ENCODE measurements around the gene PCNX4. TPM values are rescaled to one million over a fixed set of nuclear protein-coding genes. Genes with fewer than 3 reads are reported as not detected.

The PCNX4 gene
- total RNA-seq, 1 experiment from 2014 or later = 17.3 TPM

- no peaks in the 10 kb centered on the region for H3K27me3 ChIP-seq
- no peak overlapping the region for H3K4me3 ChIP-seq
- H3K9me3 ChIP-seq = no peaks in the 10 kb centered on the region
- DNase-seq = no peak
- no peaks in the 10 kb centered on the region for H3K36me3 ChIP-seq
Measured at GRCh38 chr14:60161196-60162107, 69.7 kb downstream of the PCNX4 start.

GRCh38 chr14:60163693-60164092 lies 72.0 kb downstream of the PCNX4 start:
- H3K9me3 ChIP-seq = no peaks in the 10 kb centered on the region

GRCh38 chr14:60164404-60164711 lies 72.6 kb downstream of the PCNX4 start:
- DNase-seq = no peak

More at GRCh38 chr14:60163693-60164092, 72.0 kb downstream of the PCNX4 start:
- no peak for DNase-seq
- Histone ChIP-seq H3K36me3 (no peaks in the 10 kb centered on the region), H3K27me3 (no peaks in the 10 kb centered on the region), H3K4me3 (no peak overlapping the region)

GRCh38 chr14:60164712-60165546 lies 73.2 kb downstream of the PCNX4 start, which contains the start of gene DHRS7:
Gene DHRS7, minus strand, starts transcription at chr14:60165398. Its CDS starts 89 bp downstream, at chr14:60165309.
- peak within 1 kb of the TSS; percentile 74 for H3K4me3 ChIP-seq
- H3K9me3 ChIP-seq = no peaks in the 10 kb centered on the region
- DNase-seq = peak; percentile 82
- H3K27me3 ChIP-seq = no peaks in the 10 kb centered on the region
- H3K36me3 ChIP-seq = no peaks in the 10 kb centered on the region

More at GRCh38 chr14:60164404-60164711, 72.6 kb downstream of the PCNX4 start:
- H3K36me3 ChIP-seq = no peaks in the 10 kb centered on the region
- H3K4me3 ChIP-seq = peak overlapping the region; percentile 74
- H3K9me3 ChIP-seq = no peaks in the 10 kb centered on the region
- no peaks in the 10 kb centered on the region for H3K27me3 ChIP-seq

DNA sequence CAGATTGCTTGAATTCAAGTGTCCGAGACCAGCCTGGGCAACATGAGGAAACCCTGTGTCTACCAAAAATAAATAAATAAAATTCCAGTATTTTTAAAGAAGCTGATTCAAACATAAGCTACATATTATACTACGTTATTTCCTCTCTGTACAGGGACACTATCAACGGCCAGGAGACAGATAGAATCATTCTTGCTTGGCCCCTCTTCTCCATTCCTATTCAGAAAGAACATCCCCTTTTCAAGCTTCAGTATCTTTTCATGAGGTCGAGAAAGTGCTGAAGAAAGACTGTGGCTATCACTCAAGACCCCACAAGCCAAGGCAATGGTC lies 73.8 kb downstream of the PCNX4 start:
- Histone ChIP-seq H3K36me3 (no peaks in the 10 kb centered on the region), H3K9me3 (no peaks in the 10 kb centered on the region), H3K4me3 (peak overlapping the region; percentile 74), H3K27me3 (no peaks in the 10 kb centered on the region)
- DNase-seq = no peak

DNA sequence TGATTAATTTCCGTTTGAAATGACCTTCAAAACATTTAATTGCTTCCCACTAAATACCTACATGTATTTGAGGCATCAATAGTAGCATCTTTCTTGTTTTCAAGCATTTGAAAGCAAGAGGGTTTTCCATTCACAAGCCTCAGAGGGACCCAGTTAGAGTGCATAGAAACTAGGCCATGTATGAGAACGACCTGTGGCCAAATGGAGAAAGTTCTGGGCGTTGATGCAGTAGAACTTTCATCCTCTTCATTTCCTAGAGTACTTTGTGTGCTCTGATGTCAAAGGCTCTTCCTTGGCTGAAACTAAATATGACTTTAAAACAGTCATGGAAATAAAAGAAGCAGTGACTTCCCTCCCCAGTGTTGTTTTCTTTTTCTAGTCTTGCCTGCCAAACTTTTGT lies 74.4 kb downstream of the PCNX4 start:
- Histone ChIP-seq H3K36me3 (no peaks in the 10 kb centered on the region), H3K27me3 (no peaks in the 10 kb centered on the region), H3K4me3 (no peak overlapping the region), H3K9me3 (no peaks in the 10 kb centered on the region)
- DNase-seq = no peak

- H3K36me3 ChIP-seq = no peaks in the 10 kb centered on the region
- H3K9me3 ChIP-seq = no peaks in the 10 kb centered on the region
- no peak overlapping the region for H3K4me3 ChIP-seq
- no peaks in the 10 kb centered on the region for H3K27me3 ChIP-seq
- DNase-seq = no peak
Measured at GRCh38 chr14:60169722-60170121, 78.0 kb downstream of the PCNX4 start.

- no peak for DNase-seq
- Histone ChIP-seq H3K27me3 (no peaks in the 10 kb centered on the region), H3K36me3 (no peaks in the 10 kb centered on the region), H3K9me3 (no peaks in the 10 kb centered on the region), H3K4me3 (no peak overlapping the region)
Measured at GRCh38 chr14:60170948-60171347, 79.2 kb downstream of the PCNX4 start.

DNA sequence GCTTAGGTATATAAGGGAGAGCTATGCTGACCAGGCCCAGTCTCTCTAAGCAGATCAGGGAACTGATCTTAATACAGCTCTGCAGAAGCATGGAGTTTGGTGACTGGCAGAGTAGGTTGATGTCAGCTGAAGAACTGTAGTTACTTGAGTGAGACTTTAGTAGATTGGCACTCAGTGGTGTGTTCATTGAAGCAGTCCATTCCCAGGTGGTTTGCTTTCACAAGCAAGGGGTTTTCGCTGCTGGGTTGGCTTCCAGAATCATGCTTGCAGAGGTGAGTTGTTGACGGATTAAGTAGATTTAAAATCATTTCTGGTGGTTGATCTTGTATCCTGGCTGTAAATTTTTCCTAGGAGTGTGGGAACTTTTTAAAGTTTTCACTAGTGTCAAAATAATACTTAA lies 80.0 kb downstream of the PCNX4 start:
- DNase-seq = no peak
- Histone ChIP-seq H3K27me3 (no peaks in the 10 kb centered on the region), H3K9me3 (no peaks in the 10 kb centered on the region), H3K4me3 (no peak overlapping the region), H3K36me3 (no peaks in the 10 kb centered on the region)

DNA sequence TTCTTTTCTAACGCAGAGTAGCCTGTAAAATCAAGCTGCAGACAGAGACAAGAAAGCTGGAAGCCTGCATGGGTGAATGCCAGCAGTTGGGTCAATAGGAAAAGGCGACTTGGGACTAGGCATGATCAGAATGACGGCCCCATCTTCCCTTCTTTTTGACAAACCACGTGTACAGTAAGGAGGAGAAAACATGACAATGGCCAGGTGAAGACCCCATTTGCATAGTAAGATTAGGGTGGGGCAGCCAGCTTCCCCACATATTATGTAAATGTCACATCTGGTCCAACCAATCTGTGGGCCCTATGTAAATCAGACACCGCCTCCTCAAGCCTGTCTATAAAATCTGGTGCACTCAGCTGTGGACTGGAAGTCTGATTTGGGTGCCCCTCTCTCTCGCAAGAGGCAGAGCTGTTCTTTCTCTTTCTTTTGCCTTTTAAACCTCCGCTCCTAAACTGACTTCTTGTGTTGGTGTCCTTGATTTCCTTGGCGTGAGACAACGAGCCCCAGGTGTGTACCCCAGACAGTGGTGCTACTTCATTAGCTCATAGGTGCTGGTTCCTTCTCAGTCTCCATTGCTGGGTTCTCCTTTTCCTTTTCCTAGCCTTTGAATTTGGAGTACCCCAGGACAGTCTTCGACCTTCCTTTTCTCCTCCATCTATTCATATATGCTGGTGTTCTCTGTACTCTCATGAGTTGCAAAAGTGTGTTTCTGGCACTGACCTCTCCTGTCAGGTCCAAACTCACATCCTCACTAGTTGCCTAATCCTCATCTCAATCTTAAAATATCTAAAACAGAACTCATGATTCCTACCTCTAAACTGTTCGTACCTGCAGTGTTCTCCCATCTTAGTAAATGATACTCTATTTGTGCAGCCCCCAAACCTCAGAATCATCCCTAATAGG lies 82.9 kb downstream of the PCNX4 start:
- no peak overlapping the region for H3K4me3 ChIP-seq
- no peaks in the 10 kb centered on the region for H3K27me3 ChIP-seq
- no peak for DNase-seq
- H3K36me3 ChIP-seq = no peaks in the 10 kb centered on the region
- H3K9me3 ChIP-seq = no peaks in the 10 kb centered on the region

- H3K27me3 ChIP-seq = no peaks in the 10 kb centered on the region
- no peaks in the 10 kb centered on the region for H3K36me3 ChIP-seq
- no peak for DNase-seq
- H3K9me3 ChIP-seq = no peaks in the 10 kb centered on the region
- no peak overlapping the region for H3K4me3 ChIP-seq
Measured at GRCh38 chr14:60175255-60175902, 83.7 kb downstream of the PCNX4 start.

- Histone ChIP-seq H3K4me3 (no peak overlapping the region), H3K27me3 (no peaks in the 10 kb centered on the region), H3K9me3 (no peaks in the 10 kb centered on the region), H3K36me3 (no peaks in the 10 kb centered on the region)
- no peak for DNase-seq
Measured at GRCh38 chr14:60178164-60178563, 86.4 kb downstream of the PCNX4 start.

GRCh38 chr14:60178820-60179219 lies 87.1 kb downstream of the PCNX4 start:
- no peak for DNase-seq
- Histone ChIP-seq H3K36me3 (no peaks in the 10 kb centered on the region), H3K9me3 (no peaks in the 10 kb centered on the region), H3K4me3 (no peak overlapping the region), H3K27me3 (no peaks in the 10 kb centered on the region)

GRCh38 chr14:60179431-60179869 lies 87.7 kb downstream of the PCNX4 start:
- Histone ChIP-seq H3K4me3 (no peak overlapping the region), H3K27me3 (no peaks in the 10 kb centered on the region), H3K36me3 (no peaks in the 10 kb centered on the region), H3K9me3 (no peaks in the 10 kb centered on the region)
- peak; percentile 34 for DNase-seq

- Histone ChIP-seq H3K9me3 (no peaks in the 10 kb centered on the region), H3K27me3 (no peaks in the 10 kb centered on the region), H3K4me3 (no peak overlapping the region), H3K36me3 (no peaks in the 10 kb centered on the region)
- no peak for DNase-seq
Measured at GRCh38 chr14:60183138-60183537, 91.4 kb downstream of the PCNX4 start.

DNA sequence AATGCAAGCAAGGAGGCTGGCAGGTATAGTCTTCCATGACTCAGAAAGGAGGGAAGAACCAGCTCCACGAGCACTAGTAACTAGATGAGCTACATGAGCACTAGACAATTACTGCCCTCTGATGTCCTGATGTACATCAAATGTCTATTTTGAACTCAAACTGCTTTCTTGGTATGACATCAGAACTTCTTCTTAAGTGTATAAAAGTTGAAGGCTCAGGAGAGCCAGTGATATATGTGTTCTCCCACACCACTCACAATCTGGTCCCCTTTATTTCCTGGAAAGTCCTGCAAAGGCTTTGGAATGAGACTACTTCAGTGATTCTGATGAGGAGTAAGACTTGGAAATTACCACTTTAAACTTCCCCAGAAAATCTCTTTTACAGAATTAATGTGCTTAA lies 92.0 kb downstream of the PCNX4 start:
- Histone ChIP-seq H3K4me3 (peak overlapping the region; percentile 29), H3K27me3 (no peaks in the 10 kb centered on the region), H3K9me3 (no peaks in the 10 kb centered on the region), H3K36me3 (no peaks in the 10 kb centered on the region)
- no peak for DNase-seq
